Measurements from ENCODE around the gene MACROD2.

Gene MACROD2

GRCh38 chr20:15185322-15185721, 1190.0 kb downstream of the MACROD2 start:
- no peaks in the 10 kb centered on the region for H3K9me3 ChIP-seq (ENCODE audit: control insufficient read depth, low read length)
- TF ChIP-seq CTCF (IDR thresholded peaks at IDR 0.05) = no peak
- no peak overlapping the region for H3K9ac ChIP-seq
- no peak overlapping the region for H3K4me2 ChIP-seq (ENCODE audit: low read length)
- no peaks in the 10 kb centered on the region for H3K4me1 ChIP-seq
- H2AFZ ChIP-seq = no peak overlapping the region
- H3K36me3 ChIP-seq (ENCODE audit: control insufficient read depth, insufficient read depth, low read length) = no peaks in the 10 kb centered on the region
- no peaks in the 10 kb centered on the region for H3K27me3 ChIP-seq (ENCODE audit: control insufficient read depth, insufficient read depth, low read length)
- H3K79me2 ChIP-seq = no peaks in the 10 kb centered on the region
- no peak overlapping the region for H3K27ac ChIP-seq
- no peak overlapping the region for H3K4me3 ChIP-seq (ENCODE audit: low read depth, low read length)

DNA sequence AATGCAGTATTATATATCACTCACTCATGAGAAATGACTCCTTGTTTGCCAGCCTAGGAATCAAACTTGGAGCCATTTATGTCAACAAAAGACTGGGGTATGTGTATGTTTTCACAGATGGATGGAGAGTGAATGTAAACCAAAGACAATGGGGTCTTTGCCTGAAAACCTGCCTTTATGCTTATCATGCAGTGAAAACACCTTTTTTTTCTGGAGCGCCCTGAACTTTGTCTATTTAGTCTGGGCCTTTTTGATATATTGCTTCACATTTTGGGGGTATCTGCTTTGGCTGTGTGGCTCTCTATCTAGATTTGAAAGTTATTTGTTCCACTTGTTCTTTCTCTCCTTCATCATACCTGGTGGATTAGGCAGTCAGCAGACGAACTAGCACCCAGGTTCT, 1190.6 kb downstream of the MACROD2 start:
- Histone ChIP-seq H3K9me3 (ENCODE audit: control insufficient read depth, low read length) (no peaks in the 10 kb centered on the region), H3K79me2 (no peaks in the 10 kb centered on the region), H3K4me2 (ENCODE audit: low read length) (no peak overlapping the region), H3K27me3 (ENCODE audit: control insufficient read depth, insufficient read depth, low read length) (no peaks in the 10 kb centered on the region), H3K36me3 (ENCODE audit: control insufficient read depth, insufficient read depth, low read length) (no peaks in the 10 kb centered on the region), H3K27ac (no peak overlapping the region), H3K4me3 (ENCODE audit: low read depth, low read length) (no peak overlapping the region), H3K4me1 (no peaks in the 10 kb centered on the region), H2AFZ (no peak overlapping the region), H3K9ac (no peak overlapping the region)
- TF ChIP-seq CTCF (IDR thresholded peaks at IDR 0.05) = no peak

DNA sequence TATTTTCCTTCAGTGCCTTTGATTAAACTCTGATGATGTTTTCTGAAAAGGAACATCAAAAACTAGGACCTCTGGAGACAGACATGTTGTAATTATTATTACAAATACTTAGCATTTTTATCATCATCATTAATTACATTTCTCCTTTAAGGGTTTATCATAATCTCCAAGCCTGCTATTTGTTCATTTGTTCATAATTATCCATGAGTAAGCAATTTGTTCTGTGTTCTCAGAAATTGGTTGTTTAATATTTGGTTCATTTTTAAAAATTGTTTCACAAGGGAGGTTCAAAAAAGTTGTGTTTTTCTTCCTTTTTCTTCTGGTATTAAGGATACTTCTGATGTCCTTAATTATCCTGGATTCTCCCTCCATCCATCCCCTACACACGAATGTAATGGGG, 1192.3 kb downstream of the MACROD2 start:
- Histone ChIP-seq H3K27ac (no peak overlapping the region), H3K9me3 (ENCODE audit: control insufficient read depth, low read length) (no peaks in the 10 kb centered on the region), H3K4me3 (ENCODE audit: low read depth, low read length) (no peak overlapping the region), H3K79me2 (no peaks in the 10 kb centered on the region), H3K4me2 (ENCODE audit: low read length) (no peak overlapping the region), H3K4me1 (no peaks in the 10 kb centered on the region), H3K27me3 (ENCODE audit: control insufficient read depth, insufficient read depth, low read length) (no peaks in the 10 kb centered on the region), H3K36me3 (ENCODE audit: control insufficient read depth, insufficient read depth, low read length) (no peaks in the 10 kb centered on the region), H2AFZ (no peak overlapping the region), H3K9ac (no peak overlapping the region)
- no peak for TF ChIP-seq CTCF (IDR thresholded peaks at IDR 0.05)

- TF ChIP-seq CTCF (IDR thresholded peaks at IDR 0.05) = no peak
- Histone ChIP-seq H3K36me3 (ENCODE audit: control insufficient read depth, insufficient read depth, low read length) (no peaks in the 10 kb centered on the region), H3K9ac (no peak overlapping the region), H3K27me3 (ENCODE audit: control insufficient read depth, insufficient read depth, low read length) (no peaks in the 10 kb centered on the region), H3K4me3 (ENCODE audit: low read depth, low read length) (no peak overlapping the region), H3K4me2 (ENCODE audit: low read length) (no peak overlapping the region), H3K4me1 (no peaks in the 10 kb centered on the region), H2AFZ (no peak overlapping the region), H3K9me3 (ENCODE audit: control insufficient read depth, low read length) (no peaks in the 10 kb centered on the region), H3K79me2 (no peaks in the 10 kb centered on the region), H3K27ac (no peak overlapping the region)
Measured at GRCh38 chr20:15188415-15188814, 1193.1 kb downstream of the MACROD2 start.

- no peak overlapping the region for H2AFZ ChIP-seq
- H3K79me2 ChIP-seq = no peaks in the 10 kb centered on the region
- H3K36me3 ChIP-seq (ENCODE audit: control insufficient read depth, insufficient read depth, low read length) = no peaks in the 10 kb centered on the region
- no peak overlapping the region for H3K4me2 ChIP-seq (ENCODE audit: low read length)
- H3K27me3 ChIP-seq (ENCODE audit: control insufficient read depth, insufficient read depth, low read length) = no peaks in the 10 kb centered on the region
- H3K9me3 ChIP-seq (ENCODE audit: control insufficient read depth, low read length) = no peaks in the 10 kb centered on the region
- H3K9ac ChIP-seq = no peak overlapping the region
- no peak overlapping the region for H3K27ac ChIP-seq
- H3K4me3 ChIP-seq (ENCODE audit: low read depth, low read length) = no peak overlapping the region
- H3K4me1 ChIP-seq = no peaks in the 10 kb centered on the region
- no peak for TF ChIP-seq CTCF (IDR thresholded peaks at IDR 0.05)
Measured at GRCh38 chr20:15191082-15191723, 1195.9 kb downstream of the MACROD2 start.

Data from parathyroid adenoma (tissue), 2 donors.